BJ (cell line): ENCODE results near the gene CRHR1. TPM values are rescaled to one million over a fixed set of nuclear protein-coding genes. Genes with fewer than 3 reads are reported as not detected.

Experiments
- CTCF ChIA-PET: fragments of 350-600 bp; formaldehyde crosslinking; extraction: SDS; loops from one replicate; lab custom pipeline; 2021; ENCODE audit warnings: antibody characterized with exemption, inconsistent platforms; lab: Yijun Ruan, JAX
- POLR2A ChIA-PET: fragments of 300-600 bp; sonication (Branson Sonifier 250); formaldehyde crosslinking; extraction: SDS; loops from one replicate; lab custom pipeline; 2021; ENCODE audit warnings: antibody characterized with exemption; lab: Charles Lee
- DNase-seq: peaks from one replicate; pipeline ENCODE4 v3.0.0-alpha.2; 2011; ENCODE audit warnings: low read depth
- H3K27me3 ChIP-seq: 2 replicates; pipeline ENCODE4 v1.6.0; 2011; ENCODE audit warnings: low read length; ENCODE audit not compliant: control insufficient read depth, insufficient read depth
- H3K36me3 ChIP-seq: 2 replicates; pipeline ENCODE4 v1.5.1; 2011; ENCODE audit warnings: low read length; ENCODE audit not compliant: control insufficient read depth, insufficient read depth
- H3K4me3 ChIP-seq: 2 replicates; pipeline ENCODE4 v1.5.1; 2011; ENCODE audit warnings: low read depth, mild to moderate bottlenecking, control low read depth, low read length
- polyA plus RNA-seq: library from polyadenylated mRNA; depleted of rRNA; stranded (reverse); fragments of >200 nt; gene quantifications from 2 replicates; pipeline ENCODE4 v1.2.3, GENCODE V29; 2011
- TF ChIP-seq, protein P1 (sequence below): IDR thresholded peaks from 2 replicates; pipeline ENCODE4 v1.5.1; 2011; ENCODE audit warnings: low read depth, mild to moderate bottlenecking, control low read depth, inconsistent platforms, low read length, moderate library complexity; ENCODE audit not compliant: insufficient read depth

CRHR1 gene
- polyA plus RNA-seq, 1 experiment, result not detected

DNA sequence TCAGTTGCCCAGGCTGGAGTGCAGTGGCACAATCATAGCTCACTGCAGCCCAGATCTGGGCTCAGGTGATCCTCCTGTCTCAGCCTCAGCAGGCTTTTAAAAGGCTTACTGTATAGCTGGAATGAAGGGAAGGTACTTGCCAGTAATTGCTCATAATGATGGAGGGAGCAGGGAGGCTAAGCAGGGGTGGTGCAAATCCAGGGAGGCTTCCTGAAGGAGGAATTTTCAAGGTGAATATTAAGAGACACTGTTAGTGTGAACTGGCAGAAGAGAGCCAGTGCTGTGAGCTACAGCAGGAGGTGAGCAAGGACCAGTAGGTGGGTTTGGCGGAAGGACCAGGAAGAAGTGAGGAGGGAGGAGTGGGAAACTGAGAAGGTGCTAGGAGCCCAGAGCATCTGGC is 24.7 kb downstream of the CRHR1 start:
- TF ChIP-seq, protein P1, sequence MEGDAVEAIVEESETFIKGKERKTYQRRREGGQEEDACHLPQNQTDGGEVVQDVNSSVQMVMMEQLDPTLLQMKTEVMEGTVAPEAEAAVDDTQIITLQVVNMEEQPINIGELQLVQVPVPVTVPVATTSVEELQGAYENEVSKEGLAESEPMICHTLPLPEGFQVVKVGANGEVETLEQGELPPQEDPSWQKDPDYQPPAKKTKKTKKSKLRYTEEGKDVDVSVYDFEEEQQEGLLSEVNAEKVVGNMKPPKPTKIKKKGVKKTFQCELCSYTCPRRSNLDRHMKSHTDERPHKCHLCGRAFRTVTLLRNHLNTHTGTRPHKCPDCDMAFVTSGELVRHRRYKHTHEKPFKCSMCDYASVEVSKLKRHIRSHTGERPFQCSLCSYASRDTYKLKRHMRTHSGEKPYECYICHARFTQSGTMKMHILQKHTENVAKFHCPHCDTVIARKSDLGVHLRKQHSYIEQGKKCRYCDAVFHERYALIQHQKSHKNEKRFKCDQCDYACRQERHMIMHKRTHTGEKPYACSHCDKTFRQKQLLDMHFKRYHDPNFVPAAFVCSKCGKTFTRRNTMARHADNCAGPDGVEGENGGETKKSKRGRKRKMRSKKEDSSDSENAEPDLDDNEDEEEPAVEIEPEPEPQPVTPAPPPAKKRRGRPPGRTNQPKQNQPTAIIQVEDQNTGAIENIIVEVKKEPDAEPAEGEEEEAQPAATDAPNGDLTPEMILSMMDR, result no peak
- no peak for DNase-seq
- POLR2A ChIA-PET, result no interaction called here
- Histone ChIP-seq H3K36me3 (no peaks in the 10 kb centered on the region), H3K4me3 (no peak overlapping the region), H3K27me3 (peaks cover 4% of the 10 kb centered on the region)
- CTCF ChIA-PET, result no interaction called here

DNA sequence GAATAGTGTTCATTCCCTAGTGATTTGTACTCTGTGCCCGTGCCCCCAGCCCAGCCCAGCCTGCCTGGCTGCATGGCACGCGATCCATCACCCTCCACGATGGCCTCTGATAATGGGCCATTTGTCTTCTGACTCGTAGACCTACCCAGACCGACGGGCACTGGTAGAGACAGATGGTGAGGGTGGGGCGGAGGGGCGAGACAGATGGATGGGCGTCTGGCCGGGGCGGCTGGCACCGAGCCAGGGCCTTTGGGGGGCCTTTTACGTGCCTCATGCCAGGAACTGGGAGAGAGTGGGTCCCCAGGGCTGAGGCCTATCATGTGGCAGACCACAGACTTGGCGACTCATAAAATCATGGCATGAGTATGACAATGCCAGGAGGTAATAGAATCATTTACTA is 25.4 kb downstream of the CRHR1 start:
- CTCF ChIA-PET, result no interaction called here
- peaks cover 6% of the 10 kb centered on the region for H3K27me3 ChIP-seq
- POLR2A ChIA-PET, result no interaction called here

DNA sequence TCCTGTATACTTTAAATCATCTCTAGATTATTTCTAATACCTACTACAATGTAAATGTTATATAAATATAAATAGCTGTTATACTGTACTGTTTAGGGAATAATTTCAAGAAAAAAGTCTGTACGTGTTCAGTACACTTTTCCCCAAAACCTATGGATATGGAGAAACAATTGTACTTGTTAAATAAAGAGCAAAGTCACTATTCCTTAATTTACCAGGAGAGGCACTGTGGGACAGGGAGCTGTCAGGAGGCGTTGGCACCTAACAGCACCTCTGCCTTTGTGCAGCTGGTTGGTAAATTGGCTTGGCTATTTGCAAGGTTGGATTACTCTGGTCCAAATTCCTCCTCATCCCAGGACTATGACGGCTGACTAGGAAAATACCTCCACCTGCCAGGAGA is 28.0 kb downstream of the CRHR1 start:
- no peak for DNase-seq
- POLR2A ChIA-PET, result no interaction called here
- CTCF ChIA-PET, result interaction anchor here (0.8 to 1.2 kb wide), 2 partner anchors 8 to 19 kb away, joined by 3 to 6 read pairs; no protein-coding TSS in a partner anchor
- Histone ChIP-seq H3K27me3 (peaks cover 6% of the 10 kb centered on the region), H3K36me3 (no peaks in the 10 kb centered on the region), H3K4me3 (no peak overlapping the region)
- TF ChIP-seq, protein P1, result no peak

More for the DNA sequence above, 25.4 kb downstream of the CRHR1 start:
- H3K4me3 ChIP-seq, result no peak overlapping the region
- TF ChIP-seq, protein P1, result no peak
- DNase-seq, result no peak
- no peaks in the 10 kb centered on the region for H3K36me3 ChIP-seq

DNA sequence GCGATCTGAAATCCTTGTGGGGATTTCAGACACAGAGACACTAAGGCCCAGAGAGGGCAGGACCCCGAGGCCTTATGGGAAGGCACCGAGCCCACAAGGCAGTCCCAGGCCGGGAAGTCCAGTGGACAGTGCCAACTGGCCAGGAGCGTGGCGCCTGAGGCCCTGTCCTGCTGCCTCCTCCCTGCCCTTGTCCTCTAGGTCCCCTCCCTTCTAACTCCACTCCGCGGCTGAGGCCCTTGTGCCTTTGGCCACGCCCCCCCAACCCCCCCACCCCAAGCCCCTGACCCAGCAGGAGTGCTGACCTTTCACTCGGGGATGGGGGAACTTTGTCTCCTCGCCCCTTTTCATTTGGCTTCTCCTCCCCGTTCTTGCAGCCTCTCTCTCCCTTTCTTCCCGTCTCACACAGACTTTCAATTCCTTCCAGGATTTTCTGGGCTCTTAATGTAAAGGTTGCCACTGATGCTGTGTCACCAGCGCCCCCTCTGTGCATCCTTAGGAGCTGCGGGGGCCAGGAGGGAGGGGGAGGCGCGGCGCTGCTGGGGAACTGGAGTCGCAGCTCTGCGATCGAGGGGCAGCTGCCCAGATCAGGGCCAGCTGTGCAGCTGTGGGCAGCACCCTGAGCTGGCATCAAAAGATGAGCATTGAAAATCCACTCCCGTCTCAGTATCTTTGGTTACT is 29.1 kb downstream of the CRHR1 start:
- no peak for DNase-seq
- peaks cover 6% of the 10 kb centered on the region for H3K27me3 ChIP-seq
- ChIA-PET CTCF (no interaction called here), POLR2A (no interaction called here)
- H3K36me3 ChIP-seq, result no peaks in the 10 kb centered on the region
- no peak overlapping the region for H3K4me3 ChIP-seq
- TF ChIP-seq, protein P1, result 0 out of 2 replicates have a peak, but pooled peaks have one; percentile 14

DNA sequence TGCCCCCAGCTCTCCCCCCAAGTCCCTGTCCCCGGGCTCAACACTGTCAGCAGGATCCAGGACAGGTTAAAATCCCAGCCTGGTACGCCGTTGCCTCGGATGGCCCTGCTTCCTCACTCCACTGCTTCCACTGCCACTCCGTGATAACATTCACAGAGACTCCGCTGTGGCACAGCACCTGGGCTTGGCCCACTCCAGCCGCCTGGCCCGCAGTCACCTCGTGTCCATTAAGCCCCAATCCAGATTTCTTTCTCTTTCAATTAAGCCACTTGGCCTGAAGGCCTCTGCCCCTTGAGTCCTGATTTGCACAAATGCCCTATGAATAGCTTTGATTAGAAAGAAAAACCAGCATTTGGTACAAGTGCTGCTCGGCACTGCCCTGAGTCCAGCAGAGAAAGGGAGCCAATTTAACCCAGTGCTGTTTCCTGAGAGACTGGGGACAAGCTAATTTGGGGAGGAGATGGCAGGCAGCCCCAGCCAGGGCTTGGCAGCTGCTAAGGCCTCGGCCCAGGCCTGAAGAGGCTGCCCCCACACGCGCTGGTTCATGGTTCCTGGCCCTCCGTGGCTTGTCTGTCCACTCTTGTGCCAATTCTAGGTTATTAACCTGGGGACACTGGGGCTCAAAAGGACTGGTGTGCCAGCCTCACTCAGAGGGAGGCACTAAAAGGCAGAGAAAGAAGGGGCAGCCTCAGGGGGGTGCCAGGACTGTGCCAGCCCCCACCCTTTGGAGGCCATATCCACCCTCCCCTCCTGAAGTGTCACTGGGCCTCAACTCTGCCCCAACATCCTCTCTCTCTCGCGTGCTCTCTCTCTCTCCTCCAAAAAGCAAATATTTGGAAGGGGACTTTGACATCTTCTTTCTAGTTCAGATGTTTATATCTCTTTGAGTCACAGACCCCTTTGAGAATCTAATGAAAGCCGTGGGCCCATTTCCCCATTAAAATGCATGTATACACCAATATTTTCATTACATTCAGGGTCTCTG is 30.8 kb downstream of the CRHR1 start:
- POLR2A ChIA-PET, result no interaction called here
- Histone ChIP-seq H3K27me3 (peaks cover 7% of the 10 kb centered on the region), H3K36me3 (no peaks in the 10 kb centered on the region), H3K4me3 (no peak overlapping the region)
- no peak for DNase-seq
- CTCF ChIA-PET, result interaction anchor here (0.9 to 1.3 kb wide), 2 partner anchors 17 to 175 kb away, joined by 3 read pairs; no protein-coding TSS in a partner anchor
- TF ChIP-seq, protein P1, result no peak
